ENCODE data around the gene PDRG1.

Gene PDRG1

GRCh38 chr20:31984981-31985471 is 33.2 kb upstream of the PDRG1 start:
- ATAC-seq (ENCODE audit: low read depth) (no peak), DNase-seq (ENCODE audit: low spot score) (no peak)
- H3K4me1 ChIP-seq (ENCODE audit: insufficient read depth, poor library complexity, severe bottlenecking), result no peaks in the 10 kb centered on the region
- no peaks in the 10 kb centered on the region for H3K36me3 ChIP-seq (ENCODE audit: low read depth)
- no peaks in the 10 kb centered on the region for H3K27me3 ChIP-seq (ENCODE audit: insufficient read depth, poor library complexity, severe bottlenecking)
- H3K4me3 ChIP-seq (ENCODE audit: severe bottlenecking), result no peak overlapping the region
- no peak for TF ChIP-seq CTCF (IDR thresholded peaks at IDR 0.05; ENCODE audit: poor library complexity, severe bottlenecking)
- no peak overlapping the region for H3K27ac ChIP-seq (ENCODE audit: poor library complexity, severe bottlenecking)
- H3K9me3 ChIP-seq (ENCODE audit: severe bottlenecking), result no peaks in the 10 kb centered on the region

GRCh38 chr20:31981784-31982183 is 29.9 kb upstream of the PDRG1 start:
- no peak overlapping the region for H3K4me3 ChIP-seq (ENCODE audit: severe bottlenecking)
- H3K27ac ChIP-seq (ENCODE audit: poor library complexity, severe bottlenecking), result no peak overlapping the region
- H3K4me1 ChIP-seq (ENCODE audit: insufficient read depth, poor library complexity, severe bottlenecking), result no peaks in the 10 kb centered on the region
- ATAC-seq (ENCODE audit: low read depth) (no peak), DNase-seq (ENCODE audit: low spot score) (no peak)
- no peaks in the 10 kb centered on the region for H3K9me3 ChIP-seq (ENCODE audit: severe bottlenecking)
- H3K27me3 ChIP-seq (ENCODE audit: insufficient read depth, poor library complexity, severe bottlenecking), result no peaks in the 10 kb centered on the region
- H3K36me3 ChIP-seq (ENCODE audit: low read depth), result no peaks in the 10 kb centered on the region
- TF ChIP-seq CTCF (IDR thresholded peaks at IDR 0.05; ENCODE audit: poor library complexity, severe bottlenecking), result no peak

- Histone ChIP-seq H3K27ac (ENCODE audit: poor library complexity, severe bottlenecking) (no peak overlapping the region), H3K27me3 (ENCODE audit: insufficient read depth, poor library complexity, severe bottlenecking) (peaks cover 5% of the 10 kb centered on the region), H3K4me3 (ENCODE audit: severe bottlenecking) (no peak overlapping the region), H3K9me3 (ENCODE audit: severe bottlenecking) (no peaks in the 10 kb centered on the region), H3K4me1 (ENCODE audit: insufficient read depth, poor library complexity, severe bottlenecking) (no peaks in the 10 kb centered on the region), H3K36me3 (ENCODE audit: low read depth) (no peaks in the 10 kb centered on the region)
- DNase-seq (ENCODE audit: low spot score) (no peak), ATAC-seq (ENCODE audit: low read depth) (peak; percentile 41; the same call in 2 of the 3 replicates)
- TF ChIP-seq CTCF (IDR thresholded peaks at IDR 0.05; ENCODE audit: poor library complexity, severe bottlenecking), result no peak
These were observed 28.0 kb upstream of the PDRG1 start for GRCh38 chr20:31979713-31980426.

GRCh38 chr20:31977080-31977479 is 25.2 kb upstream of the PDRG1 start:
- H3K4me3 ChIP-seq (ENCODE audit: severe bottlenecking), result no peak overlapping the region
- ATAC-seq (ENCODE audit: low read depth), result no peak
- no peaks in the 10 kb centered on the region for H3K36me3 ChIP-seq (ENCODE audit: low read depth)

More at GRCh38 chr20:31977080-31977479, 25.2 kb upstream of the PDRG1 start:
- no peak for TF ChIP-seq CTCF (IDR thresholded peaks at IDR 0.05; ENCODE audit: poor library complexity, severe bottlenecking)
- no peaks in the 10 kb centered on the region for H3K9me3 ChIP-seq (ENCODE audit: severe bottlenecking)
- peaks cover 20% of the 10 kb centered on the region for H3K27me3 ChIP-seq (ENCODE audit: insufficient read depth, poor library complexity, severe bottlenecking)
- DNase-seq (ENCODE audit: low spot score), result no peak
- H3K27ac ChIP-seq (ENCODE audit: poor library complexity, severe bottlenecking), result no peak overlapping the region
- no peaks in the 10 kb centered on the region for H3K4me1 ChIP-seq (ENCODE audit: insufficient read depth, poor library complexity, severe bottlenecking)
